ENCODE measurements around the gene CYP27C1.

DNA sequence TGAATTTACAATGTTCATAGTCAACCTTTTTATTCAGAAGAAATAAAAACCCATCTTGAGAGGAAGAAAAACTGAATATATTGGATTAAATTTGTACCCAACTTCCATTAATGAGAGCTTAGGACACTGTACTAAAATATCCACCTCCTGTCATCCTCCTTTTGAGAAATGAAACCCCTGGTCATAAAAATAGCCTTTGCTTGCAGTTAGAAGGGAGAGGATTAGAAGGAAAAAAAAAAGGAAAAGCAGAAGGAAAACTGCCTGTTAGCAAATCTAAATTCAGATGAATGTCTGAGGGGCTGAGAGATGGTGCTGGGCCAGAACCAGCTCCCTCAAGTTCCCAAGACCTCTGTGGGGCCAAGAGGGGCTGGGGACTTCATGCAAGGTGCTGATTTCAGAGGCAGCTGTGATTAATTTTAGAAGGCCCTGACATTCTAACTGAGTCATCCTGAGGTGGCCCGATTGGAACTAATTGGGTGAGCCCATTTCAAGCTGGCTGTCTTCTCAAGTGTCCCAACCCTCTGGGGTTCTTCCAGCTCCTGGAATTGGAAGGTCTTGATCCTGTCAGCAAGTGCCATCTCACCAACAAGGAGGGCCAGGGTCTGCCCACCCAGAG is 74.7 kb downstream of the CYP27C1 start:
- no peak for TF ChIP-seq POLR2AphosphoS5 (IDR thresholded peaks at IDR 0.05; ENCODE audit: low read depth, low read length)
- TF ChIP-seq POLR2A (IDR thresholded peaks at IDR 0.05; ENCODE audit: low read depth, low read length): no peak
- no peak for TF ChIP-seq TAF1 (IDR thresholded peaks at IDR 0.05; ENCODE audit: low read depth, low read length)
- no peak for TF ChIP-seq PAX5 (IDR thresholded peaks at IDR 0.05; ENCODE audit: insufficient read depth, low read length, severe bottlenecking)
- TF ChIP-seq POU2F2 (IDR thresholded peaks at IDR 0.05; ENCODE audit: low read depth, low read length): no peak
- no peak for TF ChIP-seq SPI1 (IDR thresholded peaks at IDR 0.05; ENCODE audit: low read depth, low read length)

All from GM12891 (cell line).